WTC11 (cell line): ENCODE results near the gene FAM3B.

Source experiments
- ELF4 ChIP-seq: sonication (generic); formaldehyde crosslinking; IDR thresholded peaks from 2 replicates; pipeline ENCODE4 v1.8.1; 2022; ENCODE audit warnings: low read depth, mild to moderate bottlenecking, moderate library complexity, missing genetic modification reagents
- ETV6 ChIP-seq: sonication (generic); formaldehyde crosslinking; IDR thresholded peaks from 2 replicates; pipeline ENCODE4 v1.8.1; 2022; ENCODE audit warnings: mild to moderate bottlenecking, missing genetic modification reagents
- ZBTB21 ChIP-seq: sonication (generic); formaldehyde crosslinking; IDR thresholded peaks from 2 replicates; pipeline ENCODE4 v1.8.1; 2023; ENCODE audit warnings: mild to moderate bottlenecking, missing genetic modification reagents, borderline replicate concordance
- ZNF138 ChIP-seq: sonication (generic); formaldehyde crosslinking; conservative IDR thresholded peaks from 2 replicates; pipeline ENCODE4 v1.8.1; 2022; ENCODE audit warnings: mild to moderate bottlenecking, moderate library complexity, missing genetic modification reagents
- TF ChIP-seq, protein P1 (sequence below): fragments of 200-600 bp; IDR thresholded peaks from 2 replicates; pipeline ENCODE4 v1.8.0; 2022; ENCODE audit warnings: antibody characterized with exemption
- TF ChIP-seq, protein P2 (sequence below): sonication (generic); formaldehyde crosslinking; IDR thresholded peaks from 2 replicates; pipeline ENCODE4 v1.8.1; 2023; ENCODE audit warnings: mild to moderate bottlenecking, missing genetic modification reagents, moderate library complexity
- TF ChIP-seq, protein P3 (sequence below): sonication (generic); formaldehyde crosslinking; conservative IDR thresholded peaks from 2 replicates; pipeline ENCODE4 v1.8.1; 2023; ENCODE audit warnings: mild to moderate bottlenecking, low read depth, missing genetic modification reagents, moderate library complexity
- TF ChIP-seq, protein P4 (sequence below): sonication (generic); formaldehyde crosslinking; IDR thresholded peaks from 2 replicates; pipeline ENCODE4 v1.8.0; 2022; ENCODE audit warnings: mild to moderate bottlenecking, missing genetic modification reagents

DNA sequence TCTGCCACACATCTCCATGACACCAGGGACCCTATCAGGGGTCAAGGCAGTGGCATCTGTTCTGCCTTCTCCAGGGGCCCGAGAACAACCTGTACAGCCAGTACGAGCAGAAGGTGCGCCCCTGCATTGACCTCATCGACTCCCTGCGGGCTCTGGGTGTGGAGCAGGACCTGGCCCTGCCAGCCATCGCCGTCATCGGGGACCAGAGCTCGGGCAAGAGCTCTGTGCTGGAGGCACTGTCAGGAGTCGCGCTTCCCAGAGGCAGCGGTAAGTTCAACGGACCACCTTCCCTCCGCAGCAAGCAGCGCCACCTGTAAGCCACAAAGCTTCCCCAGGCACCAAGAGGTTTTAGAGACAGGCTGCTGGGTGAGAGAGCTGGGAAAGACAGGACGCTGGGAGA is 61.1 kb downstream of the FAM3B start:
- TF ChIP-seq, protein P1, sequence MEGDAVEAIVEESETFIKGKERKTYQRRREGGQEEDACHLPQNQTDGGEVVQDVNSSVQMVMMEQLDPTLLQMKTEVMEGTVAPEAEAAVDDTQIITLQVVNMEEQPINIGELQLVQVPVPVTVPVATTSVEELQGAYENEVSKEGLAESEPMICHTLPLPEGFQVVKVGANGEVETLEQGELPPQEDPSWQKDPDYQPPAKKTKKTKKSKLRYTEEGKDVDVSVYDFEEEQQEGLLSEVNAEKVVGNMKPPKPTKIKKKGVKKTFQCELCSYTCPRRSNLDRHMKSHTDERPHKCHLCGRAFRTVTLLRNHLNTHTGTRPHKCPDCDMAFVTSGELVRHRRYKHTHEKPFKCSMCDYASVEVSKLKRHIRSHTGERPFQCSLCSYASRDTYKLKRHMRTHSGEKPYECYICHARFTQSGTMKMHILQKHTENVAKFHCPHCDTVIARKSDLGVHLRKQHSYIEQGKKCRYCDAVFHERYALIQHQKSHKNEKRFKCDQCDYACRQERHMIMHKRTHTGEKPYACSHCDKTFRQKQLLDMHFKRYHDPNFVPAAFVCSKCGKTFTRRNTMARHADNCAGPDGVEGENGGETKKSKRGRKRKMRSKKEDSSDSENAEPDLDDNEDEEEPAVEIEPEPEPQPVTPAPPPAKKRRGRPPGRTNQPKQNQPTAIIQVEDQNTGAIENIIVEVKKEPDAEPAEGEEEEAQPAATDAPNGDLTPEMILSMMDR: no peak
- TF ChIP-seq ELF4 (CRISPR knock-in tag) (no peak), ETV6 (CRISPR knock-in tag) (no peak), ZNF138 (CRISPR knock-in tag) (no peak), ZBTB21 (CRISPR knock-in tag) (no peak)
- TF ChIP-seq, protein P2, sequence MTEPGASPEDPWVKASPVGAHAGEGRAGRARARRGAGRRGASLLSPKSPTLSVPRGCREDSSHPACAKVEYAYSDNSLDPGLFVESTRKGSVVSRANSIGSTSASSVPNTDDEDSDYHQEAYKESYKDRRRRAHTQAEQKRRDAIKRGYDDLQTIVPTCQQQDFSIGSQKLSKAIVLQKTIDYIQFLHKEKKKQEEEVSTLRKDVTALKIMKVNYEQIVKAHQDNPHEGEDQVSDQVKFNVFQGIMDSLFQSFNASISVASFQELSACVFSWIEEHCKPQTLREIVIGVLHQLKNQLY (CRISPR knock-in tag): no peak
- TF ChIP-seq, protein P3, sequence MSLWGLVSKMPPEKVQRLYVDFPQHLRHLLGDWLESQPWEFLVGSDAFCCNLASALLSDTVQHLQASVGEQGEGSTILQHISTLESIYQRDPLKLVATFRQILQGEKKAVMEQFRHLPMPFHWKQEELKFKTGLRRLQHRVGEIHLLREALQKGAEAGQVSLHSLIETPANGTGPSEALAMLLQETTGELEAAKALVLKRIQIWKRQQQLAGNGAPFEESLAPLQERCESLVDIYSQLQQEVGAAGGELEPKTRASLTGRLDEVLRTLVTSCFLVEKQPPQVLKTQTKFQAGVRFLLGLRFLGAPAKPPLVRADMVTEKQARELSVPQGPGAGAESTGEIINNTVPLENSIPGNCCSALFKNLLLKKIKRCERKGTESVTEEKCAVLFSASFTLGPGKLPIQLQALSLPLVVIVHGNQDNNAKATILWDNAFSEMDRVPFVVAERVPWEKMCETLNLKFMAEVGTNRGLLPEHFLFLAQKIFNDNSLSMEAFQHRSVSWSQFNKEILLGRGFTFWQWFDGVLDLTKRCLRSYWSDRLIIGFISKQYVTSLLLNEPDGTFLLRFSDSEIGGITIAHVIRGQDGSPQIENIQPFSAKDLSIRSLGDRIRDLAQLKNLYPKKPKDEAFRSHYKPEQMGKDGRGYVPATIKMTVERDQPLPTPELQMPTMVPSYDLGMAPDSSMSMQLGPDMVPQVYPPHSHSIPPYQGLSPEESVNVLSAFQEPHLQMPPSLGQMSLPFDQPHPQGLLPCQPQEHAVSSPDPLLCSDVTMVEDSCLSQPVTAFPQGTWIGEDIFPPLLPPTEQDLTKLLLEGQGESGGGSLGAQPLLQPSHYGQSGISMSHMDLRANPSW (CRISPR knock-in tag): no peak
- TF ChIP-seq, protein P4, sequence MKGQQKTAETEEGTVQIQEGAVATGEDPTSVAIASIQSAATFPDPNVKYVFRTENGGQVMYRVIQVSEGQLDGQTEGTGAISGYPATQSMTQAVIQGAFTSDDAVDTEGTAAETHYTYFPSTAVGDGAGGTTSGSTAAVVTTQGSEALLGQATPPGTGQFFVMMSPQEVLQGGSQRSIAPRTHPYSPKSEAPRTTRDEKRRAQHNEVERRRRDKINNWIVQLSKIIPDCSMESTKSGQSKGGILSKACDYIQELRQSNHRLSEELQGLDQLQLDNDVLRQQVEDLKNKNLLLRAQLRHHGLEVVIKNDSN (CRISPR knock-in tag): no peak
